Measurements from ENCODE around the gene ZNF423. TPM values are rescaled to one million over a fixed set of nuclear protein-coding genes. Genes with fewer than 3 reads are reported as not detected.

Gene ZNF423
- total RNA-seq, 3 donors from 2014 or later: 0.03 TPM; not detected in 2

- no peak for ATAC-seq
- Mint-ChIP-seq H3K4me1 (ENCODE audit: low read depth) (no peaks in the 10 kb centered on the region), H3K27me3 (ENCODE audit: low read depth) (no peaks in the 10 kb centered on the region), H3K9me3 (no peaks in the 10 kb centered on the region), H3K4me3 (no peak overlapping the region), H3K36me3 (ENCODE audit: insufficient read depth) (no peaks in the 10 kb centered on the region)
- DNase-seq: no peak
These were observed 75.5 kb downstream of the ZNF423 start for GRCh38 chr16:49780433-49780832.

GRCh38 chr16:49779979-49780378 lies 75.9 kb downstream of the ZNF423 start:
- Mint-ChIP-seq H3K36me3 (ENCODE audit: insufficient read depth) (no peaks in the 10 kb centered on the region), H3K4me3 (no peak overlapping the region), H3K4me1 (ENCODE audit: low read depth) (no peaks in the 10 kb centered on the region), H3K27me3 (ENCODE audit: low read depth) (no peaks in the 10 kb centered on the region), H3K9me3 (no peaks in the 10 kb centered on the region)
- DNase-seq (no peak), ATAC-seq (no peak)

DNA sequence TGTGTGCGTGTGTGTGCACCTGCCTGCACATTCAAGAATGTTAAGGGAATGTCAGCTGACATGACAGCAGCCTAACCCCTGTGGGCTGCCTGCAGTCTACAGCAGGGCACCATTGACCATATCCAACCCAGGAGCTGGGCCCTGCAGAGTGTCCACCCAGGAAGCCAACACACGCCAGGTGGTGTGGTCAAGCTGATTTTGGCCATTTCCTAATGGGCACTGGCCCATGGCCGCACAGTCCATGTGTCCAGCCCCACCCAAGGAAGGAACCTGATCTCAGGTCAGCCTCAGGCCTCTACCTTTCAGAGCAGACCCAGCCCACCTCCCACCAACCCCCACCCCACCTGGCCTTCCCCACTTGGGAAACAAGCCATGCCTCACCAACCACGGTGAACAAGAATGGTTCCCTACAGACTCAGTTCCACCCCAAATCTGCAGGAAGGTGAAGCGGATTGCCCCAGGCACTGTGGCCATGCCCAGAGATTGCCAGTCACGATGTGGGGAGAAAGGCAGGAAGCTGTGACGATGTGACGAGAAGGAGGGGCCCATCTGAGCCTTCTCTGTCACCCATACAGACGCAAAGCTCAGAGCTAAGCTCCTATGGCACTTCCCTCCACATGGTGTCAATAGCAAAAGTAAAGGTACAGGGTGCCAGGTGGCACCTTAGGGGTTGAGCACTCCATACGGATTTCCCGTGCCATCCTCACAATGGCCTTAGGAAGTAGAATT lies 77.5 kb downstream of the ZNF423 start:
- H3K4me3 Mint-ChIP-seq: no peak overlapping the region
- ATAC-seq (no peak), DNase-seq (no peak)
- H3K27me3 Mint-ChIP-seq (ENCODE audit: low read depth): no peaks in the 10 kb centered on the region
- H3K4me1 Mint-ChIP-seq (ENCODE audit: low read depth): no peaks in the 10 kb centered on the region
- H3K9me3 Mint-ChIP-seq: no peaks in the 10 kb centered on the region
- no peaks in the 10 kb centered on the region for H3K36me3 Mint-ChIP-seq (ENCODE audit: insufficient read depth)

- H3K4me1 Mint-ChIP-seq (ENCODE audit: low read depth): no peaks in the 10 kb centered on the region
- ATAC-seq: no peak
- H3K9me3 Mint-ChIP-seq: no peaks in the 10 kb centered on the region
- H3K27me3 Mint-ChIP-seq (ENCODE audit: low read depth): no peaks in the 10 kb centered on the region
- no peaks in the 10 kb centered on the region for H3K36me3 Mint-ChIP-seq (ENCODE audit: insufficient read depth)
- H3K4me3 Mint-ChIP-seq: no peak overlapping the region
- DNase-seq: no peak
These were observed 79.2 kb downstream of the ZNF423 start for GRCh38 chr16:49776734-49777133.

- DNase-seq (no peak), ATAC-seq (no peak)
- no peaks in the 10 kb centered on the region for H3K27me3 Mint-ChIP-seq (ENCODE audit: low read depth)
- no peak overlapping the region for H3K4me3 Mint-ChIP-seq
- no peaks in the 10 kb centered on the region for H3K36me3 Mint-ChIP-seq (ENCODE audit: insufficient read depth)
- H3K9me3 Mint-ChIP-seq: no peaks in the 10 kb centered on the region
- no peaks in the 10 kb centered on the region for H3K4me1 Mint-ChIP-seq (ENCODE audit: low read depth)
These were observed 79.8 kb downstream of the ZNF423 start for GRCh38 chr16:49776085-49776595.

DNA sequence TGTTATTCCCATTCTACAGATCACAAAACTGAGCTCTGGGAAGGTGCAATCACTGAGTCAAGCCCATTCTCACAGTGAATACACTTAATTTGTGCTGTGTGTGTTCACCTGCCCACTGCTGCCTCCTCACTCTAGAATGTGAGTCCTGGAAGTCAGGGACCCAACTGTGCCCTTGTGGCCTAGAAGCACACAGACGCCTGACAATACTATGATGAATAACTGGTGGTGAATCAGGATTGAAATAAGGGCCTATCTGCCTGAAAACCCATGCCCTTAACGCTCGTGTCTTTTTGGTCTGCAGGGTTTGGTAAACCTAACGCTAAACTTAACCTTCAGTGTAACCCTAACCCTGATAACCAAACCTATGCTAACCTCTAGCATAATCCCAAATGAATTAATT lies 80.3 kb downstream of the ZNF423 start:
- no peaks in the 10 kb centered on the region for H3K36me3 Mint-ChIP-seq (ENCODE audit: insufficient read depth)
- H3K4me3 Mint-ChIP-seq: no peak overlapping the region

GRCh38 chr16:49775018-49775417 lies 80.9 kb downstream of the ZNF423 start:
- H3K4me1 Mint-ChIP-seq (ENCODE audit: low read depth): no peaks in the 10 kb centered on the region
- H3K9me3 Mint-ChIP-seq: no peaks in the 10 kb centered on the region
- DNase-seq (no peak), ATAC-seq (no peak)
- H3K36me3 Mint-ChIP-seq (ENCODE audit: insufficient read depth): no peaks in the 10 kb centered on the region
- H3K27me3 Mint-ChIP-seq (ENCODE audit: low read depth): no peaks in the 10 kb centered on the region
- no peak overlapping the region for H3K4me3 Mint-ChIP-seq

More for the DNA sequence above, 80.3 kb downstream of the ZNF423 start:
- Mint-ChIP-seq H3K4me1 (ENCODE audit: low read depth) (no peaks in the 10 kb centered on the region), H3K9me3 (no peaks in the 10 kb centered on the region), H3K27me3 (ENCODE audit: low read depth) (no peaks in the 10 kb centered on the region)
- no peak for DNase-seq
- no peak for ATAC-seq

- no peaks in the 10 kb centered on the region for H3K4me1 Mint-ChIP-seq (ENCODE audit: low read depth)
These were observed 82.1 kb downstream of the ZNF423 start for GRCh38 chr16:49773534-49774475.

DNA sequence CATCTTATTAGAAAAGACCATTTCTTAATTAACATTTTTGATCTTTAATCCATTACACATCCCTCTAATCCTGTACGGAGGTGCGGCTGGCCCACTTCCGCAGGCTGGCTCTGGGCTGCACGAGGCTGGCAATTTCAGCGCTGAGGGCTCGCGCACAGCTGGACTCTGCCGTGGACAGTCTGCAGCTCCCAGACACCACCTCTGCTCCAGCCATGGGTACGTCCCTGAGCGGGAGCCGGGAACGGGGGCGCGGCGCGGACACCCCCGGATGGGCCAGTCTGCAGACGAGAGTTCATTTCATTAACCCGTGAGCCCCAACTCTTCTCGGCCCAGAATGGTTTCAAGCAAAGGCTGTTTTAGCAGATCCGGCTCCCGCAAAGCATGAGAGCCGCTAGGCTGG lies 87.9 kb downstream of the ZNF423 start:
- ATAC-seq (no peak), DNase-seq (no peak)
- Mint-ChIP-seq H3K4me1 (ENCODE audit: low read depth) (no peaks in the 10 kb centered on the region), H3K36me3 (ENCODE audit: insufficient read depth) (no peaks in the 10 kb centered on the region), H3K27me3 (ENCODE audit: low read depth) (no peaks in the 10 kb centered on the region), H3K9me3 (no peaks in the 10 kb centered on the region), H3K4me3 (no peak overlapping the region)

More at GRCh38 chr16:49773534-49774475, 82.1 kb downstream of the ZNF423 start:
- ATAC-seq (no peak), DNase-seq (no peak)
- H3K9me3 Mint-ChIP-seq: no peaks in the 10 kb centered on the region
- no peak overlapping the region for H3K4me3 Mint-ChIP-seq
- H3K36me3 Mint-ChIP-seq (ENCODE audit: insufficient read depth): no peaks in the 10 kb centered on the region
- no peaks in the 10 kb centered on the region for H3K27me3 Mint-ChIP-seq (ENCODE audit: low read depth)

GRCh38 chr16:49767414-49767813 lies 88.5 kb downstream of the ZNF423 start:
- Mint-ChIP-seq H3K4me3 (no peak overlapping the region), H3K27me3 (ENCODE audit: low read depth) (no peaks in the 10 kb centered on the region), H3K4me1 (ENCODE audit: low read depth) (no peaks in the 10 kb centered on the region), H3K36me3 (ENCODE audit: insufficient read depth) (no peaks in the 10 kb centered on the region), H3K9me3 (no peaks in the 10 kb centered on the region)
- DNase-seq (no peak), ATAC-seq (no peak)

- DNase-seq (no peak), ATAC-seq (no peak)
- no peak overlapping the region for H3K4me3 Mint-ChIP-seq
- no peaks in the 10 kb centered on the region for H3K4me1 Mint-ChIP-seq (ENCODE audit: low read depth)
- no peaks in the 10 kb centered on the region for H3K9me3 Mint-ChIP-seq
- no peaks in the 10 kb centered on the region for H3K36me3 Mint-ChIP-seq (ENCODE audit: insufficient read depth)
- no peaks in the 10 kb centered on the region for H3K27me3 Mint-ChIP-seq (ENCODE audit: low read depth)
These were observed 89.7 kb downstream of the ZNF423 start for GRCh38 chr16:49766225-49766624.

- no peaks in the 10 kb centered on the region for H3K9me3 Mint-ChIP-seq
- H3K36me3 Mint-ChIP-seq (ENCODE audit: insufficient read depth): no peaks in the 10 kb centered on the region
- H3K4me1 Mint-ChIP-seq (ENCODE audit: low read depth): no peaks in the 10 kb centered on the region
These were observed 92.1 kb downstream of the ZNF423 start for GRCh38 chr16:49763826-49764225.

GRCh38 chr16:49760815-49761214 lies 95.1 kb downstream of the ZNF423 start:
- DNase-seq (no peak), ATAC-seq (no peak)
- H3K36me3 Mint-ChIP-seq (ENCODE audit: insufficient read depth): no peaks in the 10 kb centered on the region
- H3K9me3 Mint-ChIP-seq: no peaks in the 10 kb centered on the region
- no peak overlapping the region for H3K4me3 Mint-ChIP-seq
- H3K27me3 Mint-ChIP-seq (ENCODE audit: low read depth): peaks cover 14% of the 10 kb centered on the region
- H3K4me1 Mint-ChIP-seq (ENCODE audit: low read depth): no peaks in the 10 kb centered on the region

More at GRCh38 chr16:49763826-49764225, 92.1 kb downstream of the ZNF423 start:
- Mint-ChIP-seq H3K4me3 (no peak overlapping the region), H3K27me3 (ENCODE audit: low read depth) (no peaks in the 10 kb centered on the region)
- no peak for ATAC-seq
- no peak for DNase-seq

GRCh38 chr16:49757559-49758069 lies 98.3 kb downstream of the ZNF423 start:
- H3K36me3 Mint-ChIP-seq (ENCODE audit: insufficient read depth): no peaks in the 10 kb centered on the region
- peaks cover 6% of the 10 kb centered on the region for H3K4me1 Mint-ChIP-seq (ENCODE audit: low read depth)
- H3K27me3 Mint-ChIP-seq (ENCODE audit: low read depth): peaks cover 31% of the 10 kb centered on the region
- no peak overlapping the region for H3K4me3 Mint-ChIP-seq
- ATAC-seq (no peak), DNase-seq (no peak)
- H3K9me3 Mint-ChIP-seq: no peaks in the 10 kb centered on the region
